Measurements from ENCODE around the gene LRMDA.

LRMDA gene

DNA sequence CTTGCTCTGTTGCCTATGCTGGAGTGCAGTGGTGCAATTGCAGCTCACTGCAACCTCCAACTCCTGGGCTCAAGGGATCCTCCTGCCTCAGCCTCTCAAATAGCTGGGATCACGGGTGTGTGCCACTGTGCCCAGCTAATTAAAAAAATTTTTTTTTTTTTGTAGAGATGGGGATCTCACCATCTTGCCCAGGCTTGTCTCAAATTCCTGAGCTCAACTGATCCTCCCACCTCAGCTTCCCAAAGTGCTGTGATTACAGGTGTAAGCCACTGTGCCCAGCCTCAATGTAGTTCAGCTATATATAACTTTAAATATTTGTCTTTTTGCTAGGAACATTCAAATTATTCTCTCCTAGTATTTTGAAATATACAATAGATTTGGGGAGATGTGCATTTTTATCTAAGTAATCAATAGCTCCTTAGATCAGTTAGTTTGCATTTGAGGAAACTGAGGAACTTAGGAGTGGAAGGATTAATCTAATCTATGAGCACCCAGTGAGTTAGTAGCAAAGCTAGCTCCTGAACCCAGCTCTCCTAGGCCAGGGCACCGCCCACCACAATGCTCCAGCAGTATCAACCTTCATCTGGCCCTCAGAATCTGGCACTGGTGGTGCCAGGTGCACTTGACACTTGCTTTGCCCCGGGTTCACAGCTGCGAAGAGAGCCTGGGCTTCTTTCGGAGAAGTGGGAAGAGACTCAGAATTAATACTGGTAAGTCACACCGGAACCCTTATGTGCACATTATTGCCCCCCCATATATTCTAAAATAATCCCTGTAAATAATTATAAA, 5.9 kb upstream of the LRMDA start:
- no peak for DNase-seq (ENCODE audit: low spot score)

DNA sequence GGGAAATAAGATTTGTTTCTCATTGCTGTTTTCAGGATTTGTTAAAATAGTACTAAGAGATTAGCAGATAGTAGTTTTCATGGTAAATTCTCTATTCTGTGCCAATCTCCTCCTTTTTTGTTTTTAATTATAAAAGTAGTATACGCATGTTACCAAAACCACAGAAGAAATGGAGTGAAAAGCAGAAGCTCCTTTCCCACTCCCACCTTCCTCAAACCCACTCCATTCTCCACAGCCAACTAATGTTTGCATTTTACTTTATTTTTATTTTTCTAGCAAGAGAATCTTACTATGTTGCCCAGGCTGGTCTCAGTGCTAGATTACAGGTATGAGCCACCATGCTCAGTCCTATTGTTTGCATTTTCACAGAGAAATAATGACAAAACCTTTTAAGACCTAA, 4.5 kb upstream of the LRMDA start:
- no peak for DNase-seq (ENCODE audit: low spot score)

DNA sequence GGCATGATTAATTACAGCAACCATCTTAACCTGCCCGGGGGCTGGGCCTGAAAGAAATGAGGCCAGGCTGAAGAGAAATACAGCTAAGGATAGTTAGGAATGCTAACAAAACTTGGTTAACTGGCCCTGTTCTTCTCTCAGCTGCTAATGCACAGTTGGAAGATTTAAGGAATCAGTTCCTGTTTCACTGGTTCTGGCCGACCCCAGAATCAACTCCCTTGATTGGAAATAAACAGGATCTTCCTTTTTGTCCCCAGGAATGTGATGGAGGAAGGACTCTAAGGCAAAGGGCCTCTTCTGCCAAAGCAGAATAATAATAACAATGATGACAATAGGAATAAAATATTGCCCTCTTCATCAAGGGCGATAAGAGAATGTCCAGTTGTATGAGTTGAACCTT, 3.5 kb upstream of the LRMDA start:
- no peak for DNase-seq (ENCODE audit: low spot score)

DNA sequence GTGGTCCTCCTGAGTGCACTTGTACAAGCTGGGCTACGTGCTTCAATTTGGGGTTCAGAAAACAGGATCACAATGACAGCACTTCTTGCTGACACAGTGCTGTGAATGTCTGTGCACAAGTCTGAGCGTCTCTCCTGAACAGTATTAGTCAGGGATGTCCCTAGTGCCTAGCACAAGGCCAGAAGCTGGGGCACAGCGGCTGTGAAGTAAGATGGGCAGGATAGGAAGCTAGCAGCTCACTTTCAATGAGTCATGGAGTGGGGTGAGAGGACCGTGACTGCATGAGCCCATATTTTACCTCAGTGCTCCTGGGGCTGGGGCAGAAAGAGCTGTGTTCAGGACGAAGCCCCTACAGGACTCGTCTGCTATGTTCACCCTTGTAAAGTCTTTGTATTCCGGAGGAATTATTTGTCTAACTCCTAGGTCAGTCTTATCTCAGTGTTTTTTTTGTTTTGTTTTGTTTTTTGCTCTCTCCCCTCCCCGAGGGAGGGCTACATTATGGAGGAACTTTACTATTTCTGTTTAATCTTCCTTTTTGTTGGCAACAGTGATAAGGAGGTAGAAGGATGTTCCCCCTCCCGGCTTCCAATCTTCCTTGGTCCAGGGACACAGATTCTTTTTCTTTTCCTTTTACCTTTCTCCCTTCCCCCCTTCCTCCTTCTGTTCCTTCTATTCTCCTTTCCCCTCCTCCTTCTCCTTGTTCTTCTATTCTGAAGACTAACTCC, 2.8 kb upstream of the LRMDA start:
- no peak for DNase-seq (ENCODE audit: low spot score)

GRCh38 chr10:75429159-75429827, 2.1 kb upstream of the LRMDA start:
- DNase-seq (ENCODE audit: low spot score), result no peak

DNA sequence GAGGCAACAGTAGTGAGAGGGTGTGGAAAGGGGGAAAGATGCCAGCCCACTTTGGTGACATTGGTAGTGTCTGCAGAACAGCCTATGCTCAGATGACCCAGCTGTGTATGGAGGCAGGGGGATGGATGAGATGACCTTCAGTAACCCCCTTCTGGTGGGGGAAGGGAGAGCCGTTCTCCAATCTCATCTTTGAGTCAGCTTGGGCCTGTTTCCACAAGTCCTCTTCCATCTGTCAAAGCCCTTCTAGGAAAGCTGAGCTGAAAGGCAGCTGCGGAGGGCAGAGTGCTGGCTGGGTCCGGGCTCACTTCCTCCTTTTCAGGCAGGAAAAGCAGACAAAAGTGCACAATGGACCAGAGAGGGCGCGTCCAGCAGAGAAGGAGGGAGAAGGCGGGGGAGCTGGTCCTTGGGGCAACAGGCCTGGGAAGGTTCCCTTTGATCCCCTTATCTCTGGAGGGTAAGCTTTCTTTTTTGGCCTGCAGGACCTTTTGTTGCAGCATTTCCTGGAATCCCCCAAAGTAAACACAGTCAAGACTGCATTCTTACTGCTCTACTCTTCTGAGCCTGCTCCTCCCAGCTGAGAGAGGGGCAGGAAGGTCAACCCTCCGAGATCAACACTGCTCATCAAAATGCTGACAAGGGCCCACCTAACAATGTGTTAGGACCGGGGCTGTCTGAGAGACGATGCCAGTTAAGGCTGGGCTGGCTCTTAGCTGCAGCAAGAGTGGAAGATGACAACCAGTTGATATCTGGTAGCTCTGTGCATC, 1.2 kb upstream of the LRMDA start:
- no peak for DNase-seq (ENCODE audit: low spot score)

DNA sequence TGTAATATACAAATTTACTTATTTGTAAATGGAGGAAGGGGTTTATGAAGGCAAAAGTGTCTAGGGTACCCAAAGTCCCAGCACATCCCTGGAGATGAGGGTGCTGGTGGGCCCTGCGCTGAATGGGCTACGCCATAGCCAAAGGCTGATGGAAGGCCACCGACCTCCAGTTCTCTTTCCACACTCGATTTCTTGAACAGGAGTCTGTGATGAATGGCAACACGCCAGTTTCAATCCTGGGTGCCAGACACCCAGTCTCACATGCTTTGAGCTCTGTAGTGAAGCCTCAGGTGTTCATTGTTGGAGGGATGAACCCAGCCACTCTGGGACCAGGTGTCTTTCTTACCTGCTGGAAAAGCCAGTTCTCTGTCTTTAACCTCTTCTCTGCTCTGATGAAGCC, 752 bp downstream of the LRMDA start:
- no peak for DNase-seq (ENCODE audit: low spot score)

GRCh38 chr10:75432763-75433162, 1.3 kb downstream of the LRMDA start:
- DNase-seq (ENCODE audit: low spot score), result no peak

GRCh38 chr10:75433216-75433615, 1.8 kb downstream of the LRMDA start:
- DNase-seq (ENCODE audit: low spot score), result no peak

DNA sequence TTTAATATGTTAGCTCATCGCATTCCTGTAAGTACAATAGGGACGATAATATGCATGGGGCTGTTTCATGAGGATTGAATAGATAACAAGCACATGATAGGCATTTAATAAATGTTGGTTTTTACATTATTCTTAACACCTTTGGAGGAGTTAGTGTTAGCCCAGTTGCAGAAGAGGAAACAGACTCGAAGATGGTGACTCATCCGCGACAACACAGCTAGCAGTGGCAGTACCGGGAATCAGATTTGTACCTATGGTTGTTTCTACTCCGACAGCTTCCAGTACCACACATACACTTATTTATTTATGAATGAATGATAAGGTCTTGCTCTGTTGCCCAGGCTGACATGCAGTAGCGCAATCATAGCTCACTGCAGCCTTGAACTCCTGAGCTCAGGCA, 2.9 kb downstream of the LRMDA start:
- no peak for DNase-seq (ENCODE audit: low spot score)

DNA sequence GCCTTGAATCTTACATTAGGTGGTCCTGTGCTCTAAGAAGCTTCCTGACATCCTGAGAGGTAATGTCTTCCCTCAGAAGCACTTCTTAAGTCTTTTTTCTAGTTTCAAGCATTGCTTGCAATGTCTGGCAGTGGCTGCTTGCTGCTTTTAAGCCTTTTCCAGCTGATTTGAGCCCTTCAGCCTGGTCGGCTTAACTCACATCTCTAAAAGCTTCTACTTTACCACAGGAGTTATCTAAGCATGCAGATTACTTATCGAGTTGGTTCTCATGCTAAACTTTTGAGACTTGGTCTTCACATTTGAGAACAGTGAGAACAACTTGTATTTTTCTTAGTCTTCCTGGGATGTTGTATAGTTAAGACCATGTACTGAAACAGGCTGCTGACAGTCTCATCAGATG, 3.9 kb downstream of the LRMDA start:
- no peak for DNase-seq (ENCODE audit: low spot score)

GRCh38 chr10:75436896-75437295, 5.5 kb downstream of the LRMDA start:
- no peak for DNase-seq (ENCODE audit: low spot score)

GRCh38 chr10:75437693-75438092, 6.3 kb downstream of the LRMDA start:
- DNase-seq (ENCODE audit: low spot score), result no peak

DNA sequence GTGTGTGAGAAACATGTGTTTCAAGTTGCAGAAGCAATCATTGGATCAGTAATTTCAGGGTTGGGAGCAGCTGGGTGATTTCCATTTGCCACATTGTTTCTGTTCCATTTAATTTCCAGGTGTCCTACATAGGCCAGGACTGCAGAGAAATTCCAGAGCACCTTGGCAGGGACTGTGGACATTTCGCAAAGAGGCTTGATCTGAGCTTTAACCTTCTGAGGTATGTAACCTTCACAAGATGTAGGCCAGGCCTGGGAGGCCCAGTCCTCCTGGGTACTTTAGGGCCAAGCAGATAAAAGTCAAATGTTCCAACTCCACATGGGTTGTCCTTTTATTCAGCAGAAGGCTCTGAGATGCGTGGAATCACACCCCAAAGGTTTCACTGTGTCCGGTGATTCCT, 6.9 kb downstream of the LRMDA start:
- no peak for DNase-seq (ENCODE audit: low spot score)

- DNase-seq (ENCODE audit: low spot score), result no peak
Measured at GRCh38 chr10:75439811-75440210, 8.4 kb downstream of the LRMDA start.

GRCh38 chr10:75440271-75440793, 8.9 kb downstream of the LRMDA start:
- DNase-seq (ENCODE audit: low spot score), result no peak

DNA sequence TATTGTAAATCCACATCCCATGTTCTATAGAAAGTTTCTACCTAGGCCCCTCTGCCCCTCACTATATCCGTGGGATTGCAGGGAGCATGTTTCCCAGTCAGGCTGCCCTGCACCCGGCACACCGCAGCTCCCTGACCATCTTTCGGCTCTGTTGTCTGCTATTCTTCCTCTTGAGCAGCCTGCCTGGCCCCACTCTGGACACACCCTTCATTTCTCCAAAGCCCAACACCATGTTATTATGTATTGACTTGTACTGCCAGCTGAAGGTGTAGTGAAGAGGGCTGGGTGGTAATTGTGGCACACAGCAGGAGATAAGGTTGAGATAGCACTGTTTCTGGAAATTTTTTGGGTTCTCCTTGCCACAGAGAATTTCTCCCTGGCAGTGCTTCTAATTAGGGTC, 9.8 kb downstream of the LRMDA start:
- DNase-seq (ENCODE audit: low spot score), result no peak

- no peak for DNase-seq (ENCODE audit: low spot score)
Measured at GRCh38 chr10:75441682-75442081, 10.3 kb downstream of the LRMDA start.

DNA sequence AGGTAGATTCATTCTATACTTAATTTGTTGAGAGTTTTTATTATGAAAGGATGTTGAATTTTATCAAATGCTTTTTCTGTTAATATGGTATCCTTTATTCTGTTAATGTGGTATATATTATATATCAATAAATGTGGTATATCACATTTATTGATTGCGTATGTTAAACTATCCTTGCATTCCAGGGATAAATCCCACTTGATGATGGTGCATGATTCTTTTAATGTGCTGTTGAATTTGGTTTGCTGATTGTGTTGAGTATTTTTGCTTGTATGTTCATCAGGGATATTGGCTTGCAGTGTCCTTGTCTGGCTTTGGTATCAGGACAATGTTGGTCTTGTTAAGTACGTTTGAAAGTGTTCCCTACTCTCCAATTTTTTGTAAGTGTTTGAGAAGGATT, 11.9 kb downstream of the LRMDA start:
- DNase-seq (ENCODE audit: low spot score), result no peak

- no peak for DNase-seq (ENCODE audit: low spot score)
Measured at GRCh38 chr10:75444781-75445386, 13.5 kb downstream of the LRMDA start.

DNA sequence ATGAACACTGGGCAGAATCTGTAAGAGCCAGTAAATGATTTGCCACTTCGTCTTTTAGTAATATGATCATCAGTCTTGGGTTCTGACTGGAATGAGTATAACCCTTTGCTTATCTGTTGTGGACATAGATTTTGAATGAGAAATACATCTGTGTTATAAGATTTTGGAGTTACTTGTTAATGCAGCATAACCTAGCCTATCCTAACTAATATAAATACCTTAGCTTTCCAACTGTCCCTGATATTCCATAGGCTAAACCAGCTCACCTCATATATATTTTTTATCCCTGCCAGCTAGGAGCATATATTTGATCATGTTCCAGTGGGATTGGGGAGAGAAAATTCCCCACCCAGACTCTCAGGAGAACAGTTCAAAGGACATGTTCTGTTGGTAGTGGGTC, 15.1 kb downstream of the LRMDA start:
- DNase-seq (ENCODE audit: low spot score), result no peak

GRCh38 chr10:75448166-75448565, 16.7 kb downstream of the LRMDA start:
- no peak for DNase-seq (ENCODE audit: low spot score)

All from cerebellar cortex (tissue), 1 donor.